Epithelial cell of prostate (primary cell): ENCODE results near the gene PPP1R2.
"Not testable (repeated sequence)": the region's sequence is repeated elsewhere in the genome, so short reads cannot be mapped to it uniquely, and the experiment has no call there.

ENCODE experiments used
- DNase-seq: peaks from one replicate; pipeline ENCODE4 v3.0.0-alpha.2; 2011; ENCODE audit warnings: low read depth, low spot score
- H3K27ac ChIP-seq: fragments of 450-650 bp; 2 replicates; pipeline ENCODE4 v1.5.1; 2017; ENCODE audit warnings: mild to moderate bottlenecking

PPP1R2 gene

DNA sequence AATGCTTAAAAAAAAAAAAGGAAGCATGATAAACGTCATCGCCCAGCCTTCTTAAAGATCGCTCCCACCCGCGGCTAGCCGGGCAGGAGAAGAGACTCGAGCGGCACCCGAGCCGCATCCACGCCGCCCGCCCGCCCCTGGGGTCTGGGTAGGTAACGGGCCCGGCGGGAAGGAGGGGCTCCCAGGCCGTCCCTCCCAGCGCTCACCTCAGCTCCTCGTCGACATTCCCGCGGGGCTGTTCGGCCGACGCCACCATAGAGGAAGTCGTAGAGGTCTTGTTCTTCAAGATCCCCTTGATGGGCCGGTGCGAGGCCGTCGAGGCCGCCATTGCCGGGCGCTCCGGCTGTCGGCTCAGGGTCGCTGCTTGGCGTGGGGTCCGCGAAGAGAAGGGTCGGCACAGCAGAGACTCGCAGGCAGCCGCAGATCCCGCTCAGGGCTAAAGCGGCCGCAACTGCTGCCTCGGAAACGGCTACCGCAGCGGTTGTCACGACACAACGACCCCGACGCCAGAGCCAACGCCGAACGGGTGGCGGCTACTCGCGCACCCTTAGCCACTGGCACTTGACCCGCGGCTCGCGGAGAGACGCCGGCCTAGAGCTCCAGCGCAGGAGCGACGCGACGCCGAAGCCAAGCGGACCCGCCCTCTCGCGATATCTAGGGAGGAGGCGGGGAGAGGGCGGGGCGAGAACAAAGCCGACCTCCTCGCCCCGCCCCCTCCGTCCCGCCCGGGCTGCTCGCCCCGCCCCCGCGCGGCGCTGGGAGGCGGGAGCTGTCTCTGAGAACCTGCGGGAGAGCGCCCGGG lies at the start of gene PPP1R2:
PPP1R2 (minus strand) TSS at position 628 of the 802 bp plus-strand sequence; CDS start at position 328, 300 bp downstream.
- peak within 1 kb of the TSS; percentile 55 for H3K27ac ChIP-seq
- DNase-seq, result no peak

DNA sequence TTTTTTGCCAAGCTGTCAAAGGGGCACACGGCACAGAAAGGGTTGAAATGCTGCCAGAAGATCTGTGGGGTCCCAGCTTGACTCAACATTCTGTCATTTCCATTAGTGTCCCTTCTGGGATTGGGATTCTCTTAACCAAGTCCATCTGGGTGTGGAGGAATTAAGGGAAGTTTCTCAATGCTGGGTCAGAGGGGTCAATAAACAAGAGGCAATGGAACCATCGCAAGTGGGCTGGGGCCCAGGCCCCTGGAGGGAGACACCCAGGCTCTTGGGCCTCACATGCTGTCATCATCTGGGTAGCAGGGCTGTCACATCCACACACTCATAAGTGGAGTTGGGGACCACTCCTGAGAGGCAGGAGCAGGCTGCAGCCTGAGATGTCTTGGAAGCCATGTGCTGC lies 48.7 kb upstream of the PPP1R2 start:
- no peak overlapping the region for H3K27ac ChIP-seq
- DNase-seq, result no peak

- DNase-seq, result no peak
- no peak overlapping the region for H3K27ac ChIP-seq
These were observed 48.1 kb upstream of the PPP1R2 start for GRCh38 chr3:195591220-195591619.

GRCh38 chr3:195590381-195590780 lies 47.3 kb upstream of the PPP1R2 start:
- not testable (repeated sequence) for H3K27ac ChIP-seq, DNase-seq

DNA sequence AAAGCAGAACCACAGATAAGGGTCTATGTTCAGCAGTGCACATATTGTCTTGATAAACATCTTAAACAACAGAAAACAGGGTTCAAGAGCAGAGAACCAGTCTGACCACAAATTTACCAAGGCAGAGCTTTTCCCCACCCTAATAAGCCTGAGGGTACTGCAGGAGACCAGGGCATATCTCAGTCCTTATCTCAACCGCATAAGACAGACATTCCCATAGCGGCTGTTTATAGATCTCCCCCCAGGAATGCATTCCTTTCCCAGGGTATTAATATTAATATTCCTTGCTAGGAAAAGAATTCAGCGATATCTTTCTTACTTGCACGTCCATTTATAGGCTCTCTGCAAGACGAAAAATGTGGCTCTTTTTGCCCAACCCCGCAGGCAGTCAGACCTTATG lies 46.7 kb upstream of the PPP1R2 start:
- not testable (repeated sequence) for H3K27ac ChIP-seq, DNase-seq

- no peak for DNase-seq
- H3K27ac ChIP-seq, result no peak overlapping the region
These were observed 44.7 kb upstream of the PPP1R2 start for GRCh38 chr3:195587824-195588223.

DNA sequence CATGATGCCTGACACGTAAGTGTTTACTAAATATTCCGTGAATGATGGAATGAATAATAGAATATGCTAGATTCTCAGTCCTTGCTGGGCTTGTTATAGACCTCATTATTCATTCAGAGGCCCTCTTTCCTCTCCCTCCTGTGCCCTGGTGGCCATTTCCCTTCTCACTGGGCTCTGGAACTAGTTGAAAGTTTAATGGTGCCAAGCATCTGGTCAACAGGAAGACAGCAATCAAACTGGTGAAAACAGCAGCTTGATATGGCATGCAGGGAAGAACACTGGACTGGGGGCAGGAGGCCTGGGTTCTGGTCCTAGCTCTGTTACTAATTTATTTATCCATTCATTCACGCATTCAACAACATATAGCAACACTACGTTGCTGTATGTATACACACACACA lies 44.3 kb upstream of the PPP1R2 start:
- no peak for DNase-seq
- no peak overlapping the region for H3K27ac ChIP-seq

DNA sequence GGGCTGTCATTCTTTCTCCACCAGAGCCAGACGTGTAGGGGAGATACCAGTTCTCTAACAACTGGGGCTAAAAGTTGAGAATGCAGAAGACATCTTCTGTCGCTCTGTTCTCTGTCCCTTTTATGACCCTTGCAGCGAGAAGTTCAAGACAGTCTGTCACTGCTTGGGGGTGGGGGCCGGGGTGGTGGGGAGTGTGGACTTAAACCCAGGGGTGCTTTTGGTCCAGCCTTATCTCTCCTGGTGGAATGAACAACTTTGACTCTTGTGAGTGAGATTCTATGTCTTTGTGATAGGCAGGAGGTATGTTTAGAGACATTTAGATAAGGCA lies 41.4 kb upstream of the PPP1R2 start:
- peak overlapping the region; percentile 22 for H3K27ac ChIP-seq
- DNase-seq, result no peak

GRCh38 chr3:195583831-195584542 lies 40.9 kb upstream of the PPP1R2 start, which contains the start of gene APOD:
Gene APOD, minus strand, starts transcription at chr3:195583940. Its CDS starts 4,479 bp downstream, at chr3:195579461.
- DNase-seq, result peak; percentile 10

GRCh38 chr3:195582947-195583346 lies 39.8 kb upstream of the PPP1R2 start:
- no peak for DNase-seq
- H3K27ac ChIP-seq, result no peak overlapping the region

More at GRCh38 chr3:195583831-195584542, 40.9 kb upstream of the PPP1R2 start, which contains the start of gene APOD:
- H3K27ac ChIP-seq, result peak within 1 kb of the TSS; percentile 22

DNA sequence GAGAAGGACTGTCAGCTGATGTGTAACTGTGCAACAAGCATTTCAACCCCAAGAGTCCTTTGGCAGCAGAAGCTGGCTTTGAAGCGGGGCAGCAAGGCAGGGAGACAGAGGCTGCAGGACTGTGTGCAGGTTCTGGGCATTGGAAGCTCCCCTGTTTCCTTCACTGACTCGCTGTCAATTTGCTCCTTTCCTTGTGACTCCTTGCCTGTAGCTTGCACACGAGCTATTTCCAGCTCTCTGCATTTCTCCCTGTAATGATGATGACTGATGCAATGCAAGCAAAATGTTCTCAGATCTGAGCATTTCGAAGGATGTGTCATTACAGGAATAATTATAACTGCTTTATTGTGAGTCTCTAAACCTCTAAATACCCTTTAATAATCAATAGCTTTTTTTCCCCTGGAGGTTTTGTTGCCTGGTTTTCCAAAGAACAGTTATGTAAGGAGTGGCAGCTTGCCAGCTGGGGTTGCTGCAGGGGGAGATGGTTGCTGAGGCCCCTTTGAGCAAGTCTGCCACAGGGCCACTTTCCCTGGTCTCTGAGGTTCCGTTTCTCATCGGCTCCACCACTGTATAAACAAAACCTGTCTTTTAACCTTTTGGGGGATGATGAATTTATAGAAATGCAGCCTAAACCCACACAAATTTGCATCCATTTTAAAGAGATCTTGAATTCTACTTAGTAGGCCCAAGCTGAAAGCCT lies 37.8 kb upstream of the PPP1R2 start:
- no peak for DNase-seq
- H3K27ac ChIP-seq, result peak overlapping the region; percentile 33

GRCh38 chr3:195579281-195579680 lies 36.2 kb upstream of the PPP1R2 start:
- no peak overlapping the region for H3K27ac ChIP-seq

GRCh38 chr3:195578565-195578964 lies 35.4 kb upstream of the PPP1R2 start:
- no peak overlapping the region for H3K27ac ChIP-seq
- no peak for DNase-seq

More at GRCh38 chr3:195579281-195579680, 36.2 kb upstream of the PPP1R2 start:
- no peak for DNase-seq

GRCh38 chr3:195577645-195578177 lies 34.6 kb upstream of the PPP1R2 start:
- DNase-seq, result no peak
- no peak overlapping the region for H3K27ac ChIP-seq

DNA sequence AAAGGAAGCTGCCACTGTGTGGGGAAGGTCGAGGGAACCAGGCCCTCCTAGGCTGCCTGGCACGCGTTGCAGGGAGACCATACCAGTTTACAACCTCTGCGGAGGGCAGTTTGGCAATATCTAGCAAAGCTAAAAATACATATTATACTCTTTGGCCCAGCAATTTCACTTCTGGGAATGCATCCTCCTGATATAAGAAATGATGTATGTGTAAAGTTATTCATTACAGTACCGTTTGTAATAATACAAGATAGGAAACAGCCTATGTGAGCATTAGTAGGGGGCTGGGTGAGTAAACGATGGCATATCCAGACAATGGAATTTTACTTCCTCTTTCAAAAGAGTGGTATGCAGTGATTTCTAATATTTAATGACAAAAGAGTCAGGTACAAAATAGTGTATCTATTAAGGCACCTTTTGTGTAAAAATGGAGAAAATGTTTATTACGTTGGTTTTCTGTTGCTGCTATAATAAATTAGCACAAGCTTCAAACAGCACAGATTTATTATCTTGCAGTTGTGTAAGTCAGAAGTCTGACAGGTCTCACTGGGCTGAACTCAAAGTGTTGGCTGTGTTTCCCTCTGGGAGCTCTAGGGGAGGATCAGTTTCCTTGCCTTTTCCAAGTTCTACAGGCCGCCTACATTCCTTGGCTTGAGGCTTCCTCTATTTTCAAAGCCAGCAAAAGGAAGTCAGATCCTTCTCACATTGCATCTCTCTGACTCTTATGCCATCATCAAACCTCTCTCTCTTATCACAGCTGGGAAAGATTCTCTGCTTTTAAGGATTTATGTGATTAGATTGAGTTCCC lies 31.6 kb upstream of the PPP1R2 start:
- no peak for DNase-seq
- H3K27ac ChIP-seq, result no peak overlapping the region

DNA sequence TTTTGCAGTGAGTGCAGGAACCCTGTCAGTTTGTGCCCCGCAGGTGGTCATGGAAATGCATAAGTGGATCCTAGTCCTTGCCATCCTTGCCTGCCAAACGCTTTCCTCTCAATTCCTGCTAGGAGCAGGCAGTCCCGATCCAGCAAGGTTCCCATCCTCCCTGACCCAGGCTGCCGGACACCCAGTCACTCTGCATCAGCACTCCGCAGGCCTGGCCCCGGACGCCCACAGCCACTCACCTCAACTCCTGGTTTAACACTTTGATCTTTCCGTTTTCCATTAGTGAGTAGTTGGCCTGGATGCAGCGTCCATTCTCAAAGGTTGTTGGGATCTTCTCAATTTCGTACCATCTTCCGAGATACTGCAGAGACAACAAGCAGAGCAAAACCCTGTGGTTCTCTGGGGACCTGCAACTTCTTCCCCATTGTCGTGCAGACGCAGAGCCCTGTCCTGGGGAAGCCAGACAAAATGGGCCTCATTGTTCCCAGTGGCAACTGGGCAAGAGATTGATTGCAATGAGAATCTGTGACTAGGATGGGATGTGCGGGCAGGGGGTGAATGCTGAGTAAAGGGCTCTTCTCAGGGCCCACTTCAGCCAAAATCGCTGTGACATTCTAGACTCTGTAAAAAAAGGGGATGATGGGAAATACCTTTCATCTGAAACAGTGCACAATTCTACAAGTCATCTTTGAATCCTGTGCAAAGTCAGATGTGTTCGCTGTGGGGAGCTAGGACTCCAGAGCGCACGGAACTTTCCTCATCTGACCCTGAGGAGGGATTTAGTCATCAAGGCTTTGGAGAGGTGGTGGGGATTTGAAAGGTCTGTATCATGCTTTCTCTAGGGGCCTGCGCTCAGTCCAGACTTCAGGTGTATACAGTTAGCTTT lies 30.7 kb upstream of the PPP1R2 start:
- no peak for DNase-seq

DNA sequence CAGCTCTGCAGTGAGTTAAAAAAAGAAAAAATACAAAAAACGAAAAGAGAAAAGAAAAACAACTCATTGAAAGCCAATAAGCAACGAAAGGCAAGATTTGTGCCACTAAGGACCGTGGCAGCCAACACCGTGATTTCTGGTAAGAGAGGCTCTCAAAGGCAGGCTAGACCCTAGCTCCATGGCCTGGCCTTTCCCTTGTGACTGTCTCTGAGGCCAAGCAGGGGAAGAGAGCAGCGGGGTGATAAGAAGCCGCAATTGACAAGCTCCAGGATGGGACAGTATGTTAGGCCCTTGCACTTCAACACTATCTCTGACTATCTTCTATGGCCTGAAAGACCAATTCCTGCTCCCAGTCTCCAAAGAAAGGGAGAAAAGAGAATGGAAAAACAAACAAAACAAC lies 28.2 kb upstream of the PPP1R2 start:
- DNase-seq, result no peak
- H3K27ac ChIP-seq, result no peak overlapping the region

More for the DNA sequence above, 30.7 kb upstream of the PPP1R2 start:
- H3K27ac ChIP-seq, result no peak overlapping the region

DNA sequence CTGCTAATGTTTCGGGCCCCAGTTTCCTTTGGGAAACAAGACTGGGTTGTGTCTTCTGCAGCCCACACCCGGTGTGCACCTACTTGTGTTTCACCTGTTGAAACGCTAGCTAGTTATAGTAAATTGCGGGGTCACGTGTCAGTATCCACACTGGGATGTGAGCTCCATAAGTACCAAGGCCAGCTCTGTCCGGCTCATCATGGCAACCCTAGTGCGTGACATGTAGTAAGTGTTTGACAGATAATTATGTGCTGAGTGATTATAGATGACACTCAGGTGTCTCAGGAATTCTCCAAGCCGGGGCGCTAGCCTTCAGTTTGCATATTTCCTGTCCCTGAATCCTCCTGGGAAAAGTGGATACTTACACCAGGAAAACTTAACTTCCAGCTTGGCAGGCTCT lies 27.8 kb upstream of the PPP1R2 start:
- DNase-seq, result no peak

GRCh38 chr3:195570344-195570743 lies 27.2 kb upstream of the PPP1R2 start:
- no peak overlapping the region for H3K27ac ChIP-seq
- DNase-seq, result no peak

More for the DNA sequence above, 27.8 kb upstream of the PPP1R2 start:
- H3K27ac ChIP-seq, result no peak overlapping the region
